ENCODE results near the gene NFKB1. TPM values are rescaled to one million over a fixed set of nuclear protein-coding genes. Genes with fewer than 3 reads are reported as not detected.

Gene NFKB1
- total RNA-seq, 1 experiment from 2014 or later, result 22.3 TPM

- peak; percentile 25 for DNase-seq (ENCODE audit: low read depth)
Observed at GRCh38 chr4:102500352-102500695, 835 bp upstream of the NFKB1 start.

DNA sequence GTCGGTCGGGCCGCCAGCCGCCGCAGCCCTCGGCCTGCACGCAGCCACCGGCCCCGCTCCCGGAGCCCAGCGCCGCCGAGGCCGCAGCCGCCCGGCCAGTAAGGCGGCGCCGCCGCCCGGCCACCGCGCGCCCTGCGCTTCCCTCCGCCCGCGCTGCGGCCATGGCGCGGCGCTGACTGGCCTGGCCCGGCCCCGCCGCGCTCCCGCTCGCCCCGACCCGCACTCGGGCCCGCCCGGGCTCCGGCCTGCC lies 213 bp downstream of the NFKB1 start:
- DNase-seq (ENCODE audit: low read depth), result no peak

DNA sequence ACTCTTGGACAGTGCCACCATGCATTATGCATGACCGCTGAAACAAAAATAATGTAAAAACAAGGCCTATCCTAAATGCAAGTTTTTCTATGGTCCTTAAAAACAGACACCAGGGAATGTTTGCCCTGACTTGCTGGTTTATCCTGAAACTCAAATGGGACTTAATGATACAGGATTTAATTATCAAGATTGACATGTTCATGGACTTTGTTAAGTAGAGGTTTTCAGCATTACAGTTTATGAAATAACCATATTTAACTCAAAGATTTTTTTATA lies 1.3 kb downstream of the NFKB1 start:
- DNase-seq (ENCODE audit: low read depth), result no peak

DNA sequence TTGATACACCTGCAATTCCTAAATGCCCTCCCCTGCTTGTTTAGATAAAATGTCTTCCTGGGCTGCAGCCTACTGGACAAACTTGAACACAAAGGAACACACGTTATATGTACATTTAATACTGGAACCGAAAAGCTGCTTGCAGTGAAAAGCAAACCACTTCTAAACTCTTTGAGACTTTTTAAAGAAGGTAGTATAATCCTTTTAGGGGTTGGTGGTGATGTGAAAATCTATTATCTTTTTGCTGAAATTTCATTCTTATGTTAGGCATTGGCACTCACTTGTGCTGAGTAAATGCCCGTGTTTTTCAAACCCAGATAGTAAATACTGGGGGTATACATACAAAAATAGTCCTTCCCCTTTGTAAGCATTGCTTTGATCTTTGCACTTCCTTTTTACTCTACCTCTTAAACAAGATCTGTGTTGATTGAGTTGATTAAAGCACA lies 2.2 kb downstream of the NFKB1 start:
- no peak for DNase-seq (ENCODE audit: low read depth)

- DNase-seq (ENCODE audit: low read depth), result no peak
Observed at GRCh38 chr4:102503831-102504786, 3.0 kb downstream of the NFKB1 start.

GRCh38 chr4:102504941-102505340 lies 3.8 kb downstream of the NFKB1 start:
- DNase-seq (ENCODE audit: low read depth), result no peak

DNA sequence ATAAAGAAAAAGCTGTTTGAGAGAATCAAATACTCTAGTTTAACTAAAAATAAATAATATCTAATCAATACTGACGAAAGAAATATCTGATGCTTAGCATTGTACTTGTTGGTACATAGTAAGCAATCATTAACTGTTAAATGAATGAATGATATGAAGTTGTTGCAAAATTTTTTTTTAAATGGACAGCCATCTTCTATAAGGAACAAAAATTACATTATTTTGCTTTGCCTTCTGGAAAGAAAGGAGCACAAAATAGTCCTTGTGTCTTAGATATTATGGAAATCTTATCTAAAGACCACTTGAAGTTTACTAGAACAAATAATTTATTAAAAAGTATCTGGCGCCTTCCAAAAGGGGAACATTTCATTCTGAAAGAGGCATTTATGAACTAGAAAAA lies 4.5 kb downstream of the NFKB1 start:
- DNase-seq (ENCODE audit: low read depth), result no peak

DNA sequence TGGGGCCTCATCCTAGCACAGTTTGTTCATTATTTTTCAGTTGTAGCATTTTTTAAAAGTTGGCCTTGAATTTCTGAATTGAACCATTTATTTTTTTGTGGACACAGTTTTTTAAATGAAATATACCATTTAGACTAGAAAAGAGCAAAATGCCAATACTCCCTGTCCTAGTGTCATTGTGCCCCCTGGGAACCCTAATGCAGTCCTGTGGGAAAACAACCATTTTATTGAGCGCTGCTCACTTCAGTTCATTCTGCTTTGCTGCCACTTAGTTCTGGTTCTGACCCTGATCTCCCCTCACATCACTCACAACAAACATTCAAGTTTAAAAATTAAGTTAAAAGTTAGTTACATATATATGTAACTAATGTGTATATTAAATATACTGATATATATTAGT lies 5.4 kb downstream of the NFKB1 start:
- DNase-seq (ENCODE audit: low read depth), result no peak

DNA sequence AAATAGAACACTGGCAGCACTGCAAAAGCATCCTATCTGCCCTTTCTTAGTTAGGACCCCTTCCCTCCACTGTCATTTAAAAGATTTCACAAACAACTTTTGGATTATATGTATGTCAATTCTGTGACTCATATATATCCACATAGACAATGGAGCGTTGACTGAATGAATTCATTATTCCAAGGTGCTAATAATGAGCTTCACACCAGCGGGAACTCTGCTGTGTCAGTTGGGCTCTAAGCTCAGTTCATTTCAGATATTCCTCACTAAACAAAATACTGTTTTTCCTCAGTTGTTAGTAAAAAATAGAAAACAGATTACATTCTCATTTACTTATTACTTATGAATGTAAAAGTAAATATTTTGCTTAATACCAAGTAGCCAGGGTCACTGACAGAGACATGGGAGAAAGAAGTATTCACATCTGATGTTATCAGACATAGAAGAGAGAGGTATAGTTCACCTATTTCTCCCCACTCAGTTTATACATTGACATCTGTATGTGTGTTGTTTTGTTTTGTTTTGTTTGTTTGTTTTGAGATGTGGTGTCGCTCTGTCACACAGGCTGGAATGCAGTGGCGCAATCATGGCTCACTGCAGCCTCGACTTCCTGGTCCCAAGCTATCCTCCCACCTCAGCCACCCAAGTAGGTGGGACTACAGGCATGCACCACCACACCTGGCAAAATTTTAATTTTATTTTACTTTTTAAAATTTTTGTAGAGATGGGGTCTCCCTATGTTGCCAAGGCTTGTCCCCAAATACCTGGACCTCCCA lies 10.9 kb downstream of the NFKB1 start:
- no peak for DNase-seq (ENCODE audit: low read depth)

DNA sequence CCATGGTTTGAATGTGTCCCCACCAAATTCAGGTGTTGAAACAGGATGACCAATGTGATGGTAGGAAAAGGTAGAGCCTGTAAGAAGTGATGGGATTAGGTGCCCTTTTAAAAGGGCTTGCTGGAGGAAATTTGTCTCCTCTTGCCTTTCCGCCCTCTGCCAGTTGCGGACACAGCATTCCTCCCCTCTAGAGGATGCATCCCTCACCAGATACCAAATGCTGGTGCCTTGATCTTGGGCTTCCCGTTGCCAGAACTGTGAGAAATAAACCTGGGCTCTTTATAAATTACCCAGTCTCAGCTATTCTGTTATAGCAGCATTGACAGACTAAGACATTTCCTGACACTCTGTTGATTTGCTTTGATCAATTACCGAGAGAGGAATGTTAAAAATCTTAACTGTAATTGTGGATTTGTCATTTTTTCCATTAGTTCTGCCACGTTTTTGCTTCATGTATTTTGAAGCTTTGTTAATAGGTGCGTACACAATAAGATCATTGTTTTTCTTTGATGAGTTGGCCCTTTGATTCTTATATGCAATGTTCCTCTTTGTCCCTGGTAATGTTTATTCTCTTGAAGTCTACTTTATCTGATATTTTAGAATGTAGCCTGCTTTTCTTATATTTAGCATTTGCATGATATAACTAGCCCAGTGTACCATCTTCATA lies 13.3 kb downstream of the NFKB1 start:
- no peak for DNase-seq (ENCODE audit: low read depth)

DNA sequence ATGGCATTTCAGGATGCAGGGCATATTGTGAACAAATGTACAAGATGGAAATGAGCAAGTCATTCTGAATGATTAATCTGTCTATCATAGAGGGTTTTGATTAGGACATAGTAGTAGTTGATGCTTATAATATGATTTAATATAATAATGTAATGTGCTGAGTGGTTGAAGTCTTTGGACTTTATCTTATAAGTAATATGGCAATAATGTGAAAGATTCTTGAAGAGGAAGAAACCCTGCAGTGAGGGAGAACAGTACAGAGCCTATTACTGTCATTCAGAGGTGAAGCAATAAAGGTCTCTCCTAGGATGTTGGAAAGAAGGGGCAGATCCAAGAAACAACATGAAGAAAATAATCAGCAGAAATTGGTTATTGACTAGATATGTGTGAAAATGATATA lies 16.6 kb downstream of the NFKB1 start:
- no peak for DNase-seq (ENCODE audit: low read depth)

DNA sequence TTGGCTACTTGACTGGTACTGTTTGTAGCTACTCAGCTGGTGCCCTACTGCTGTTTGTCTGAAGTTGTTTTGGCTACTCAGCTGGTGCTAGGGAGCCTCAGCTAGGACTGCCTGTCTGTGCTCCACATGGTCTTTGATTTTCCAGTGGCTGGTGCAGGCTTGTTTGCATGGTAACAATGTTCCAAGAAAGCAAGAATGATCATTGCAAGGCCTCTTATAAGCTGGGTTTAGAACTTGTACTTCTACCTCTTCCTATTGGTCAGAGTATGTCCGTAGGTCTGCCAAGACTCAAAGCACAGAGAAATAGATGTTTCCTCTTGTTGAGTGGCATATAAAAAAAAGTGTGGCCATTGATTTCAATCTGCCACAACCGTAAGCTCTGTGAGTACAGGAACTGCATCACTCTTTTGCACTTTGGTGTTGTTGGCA lies 17.6 kb downstream of the NFKB1 start:
- DNase-seq (ENCODE audit: low read depth), result no peak

GRCh38 chr4:102519925-102520324 lies 18.8 kb downstream of the NFKB1 start:
- DNase-seq (ENCODE audit: low read depth), result no peak

DNA sequence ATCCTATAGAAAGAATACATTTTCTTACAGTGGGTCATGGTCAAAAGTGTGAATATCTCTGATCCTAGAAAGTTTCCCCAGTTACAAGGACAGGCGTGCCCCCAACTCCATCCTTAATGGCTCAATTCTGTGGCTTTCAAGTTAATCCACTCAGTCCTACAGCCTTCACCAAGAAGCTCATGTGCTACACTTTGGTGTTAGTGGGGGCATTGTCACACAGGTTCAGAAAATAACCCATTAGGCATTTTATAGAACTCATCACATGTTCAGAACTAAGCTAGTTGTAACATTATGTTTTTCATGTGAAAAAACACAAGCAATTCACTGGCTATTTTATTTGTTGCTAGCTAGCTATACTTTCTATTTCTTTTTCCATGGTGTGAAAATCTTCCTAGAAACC lies 20.4 kb downstream of the NFKB1 start:
- DNase-seq (ENCODE audit: low read depth), result no peak

- no peak for DNase-seq (ENCODE audit: low read depth)
Observed at GRCh38 chr4:102522031-102522440, 20.9 kb downstream of the NFKB1 start.

- DNase-seq (ENCODE audit: low read depth), result no peak
Observed at GRCh38 chr4:102524691-102525090, 23.5 kb downstream of the NFKB1 start.

DNA sequence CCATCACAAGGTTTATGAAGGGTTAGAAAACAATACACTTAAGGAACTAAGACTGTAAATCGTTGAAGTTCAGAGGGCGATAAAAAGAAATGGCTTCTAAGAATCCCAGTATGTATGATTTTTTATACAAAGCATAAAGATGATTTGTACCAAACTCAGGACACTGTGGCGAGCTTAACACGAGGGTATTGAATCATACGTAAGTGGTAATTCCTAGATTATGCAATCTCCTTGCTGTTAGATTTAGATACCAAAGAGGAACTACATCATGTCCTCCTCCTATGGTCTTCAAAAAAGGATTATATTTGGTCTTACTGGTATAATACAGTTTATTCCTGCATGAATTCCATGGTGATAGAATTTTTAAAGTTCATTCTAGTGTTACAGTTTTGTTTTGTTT lies 23.9 kb downstream of the NFKB1 start:
- no peak for DNase-seq (ENCODE audit: low read depth)

DNA sequence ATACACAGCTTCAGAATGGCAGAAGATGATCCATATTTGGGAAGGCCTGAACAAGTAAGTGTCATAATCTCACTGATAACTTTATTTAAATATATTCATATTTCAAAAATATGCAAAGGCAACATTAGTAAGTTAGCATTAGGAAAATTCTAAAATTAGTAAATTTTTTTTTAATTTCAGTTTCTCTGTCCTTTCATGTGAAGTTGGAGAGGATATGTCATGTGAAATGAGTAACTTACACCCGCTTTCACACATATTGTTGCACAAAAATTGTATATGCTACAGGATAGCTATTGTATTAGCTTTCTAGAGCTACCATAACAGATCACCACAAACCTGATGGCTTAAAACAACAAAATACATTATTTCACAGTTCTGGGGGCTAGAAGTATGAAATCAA lies 24.3 kb downstream of the NFKB1 start:
- DNase-seq (ENCODE audit: low read depth), result no peak

GRCh38 chr4:102526532-102526931 lies 25.4 kb downstream of the NFKB1 start:
- DNase-seq (ENCODE audit: low read depth), result no peak

GRCh38 chr4:102527695-102528283 lies 26.6 kb downstream of the NFKB1 start:
- no peak for DNase-seq (ENCODE audit: low read depth)

GRCh38 chr4:102529977-102530376 lies 28.8 kb downstream of the NFKB1 start:
- no peak for DNase-seq (ENCODE audit: low read depth)

DNA sequence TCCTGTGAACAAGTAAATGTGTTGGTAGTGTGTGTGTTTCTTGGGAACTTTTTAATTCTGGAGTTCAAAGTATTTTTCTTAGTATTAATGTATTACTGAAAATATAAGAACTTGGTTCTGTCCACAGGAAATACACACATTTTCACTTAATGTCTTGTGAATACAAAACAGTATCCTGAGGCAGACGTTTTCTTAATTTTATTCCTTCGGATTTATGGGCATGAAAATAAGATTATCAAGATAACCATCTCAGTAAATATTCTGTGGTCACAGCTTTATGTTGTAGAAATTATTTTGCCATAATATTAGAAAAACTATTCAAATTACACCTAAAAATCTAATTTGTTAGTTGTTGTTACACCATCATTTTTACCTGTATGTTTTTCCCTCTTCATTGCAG lies 29.8 kb downstream of the NFKB1 start:
- no peak for DNase-seq (ENCODE audit: low read depth)

DNA sequence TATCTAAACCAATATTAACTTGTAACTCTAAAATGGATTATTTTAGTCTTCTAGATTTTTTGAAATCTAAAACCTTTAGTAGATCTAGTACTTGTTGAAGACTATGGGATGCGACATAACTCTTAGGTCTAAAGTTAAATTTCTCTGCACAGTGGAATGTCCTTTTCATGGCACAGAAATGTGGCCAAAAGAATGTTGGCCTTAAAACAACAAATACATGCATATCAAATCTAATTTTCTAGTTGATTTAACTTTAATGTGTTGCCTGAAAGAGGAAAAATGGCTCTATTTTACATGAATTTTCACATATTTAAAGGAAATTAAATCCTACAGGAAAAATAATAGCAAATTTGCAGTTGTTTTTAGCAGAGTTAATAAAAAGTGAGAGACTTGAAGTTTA lies 30.3 kb downstream of the NFKB1 start:
- peak; percentile 12 for DNase-seq (ENCODE audit: low read depth)
